Mesenteric fat pad (tissue), 1 donor: ENCODE data around the gene GLCCI1. TPM values are rescaled to one million over a fixed set of nuclear protein-coding genes. Genes with fewer than 3 reads are reported as not detected.
"Not testable (repeated sequence)": the region's sequence is repeated elsewhere in the genome, so short reads cannot be mapped to it uniquely, and the experiment has no call there.

Experiments used
- DNase-seq: peaks from one replicate; pipeline ENCODE4 v3.0.0-alpha.2; 2020; ENCODE audit warnings: low spot score
- total RNA-seq: library from RNA; stranded (reverse); fragmentation: NEBNext Ultra II Directional; extraction: Animal tissue kit (Norgen Biotek cat#: 25700); gene quantifications from one replicate; pipeline ENCODE4 v1.2.1, GENCODE V29; 2021
- donor health status: DM: yes; HTN: yes; CAD: no.

GLCCI1 gene
- total RNA-seq, 1 donor from 2014 or later, result 16.0 TPM

DNA sequence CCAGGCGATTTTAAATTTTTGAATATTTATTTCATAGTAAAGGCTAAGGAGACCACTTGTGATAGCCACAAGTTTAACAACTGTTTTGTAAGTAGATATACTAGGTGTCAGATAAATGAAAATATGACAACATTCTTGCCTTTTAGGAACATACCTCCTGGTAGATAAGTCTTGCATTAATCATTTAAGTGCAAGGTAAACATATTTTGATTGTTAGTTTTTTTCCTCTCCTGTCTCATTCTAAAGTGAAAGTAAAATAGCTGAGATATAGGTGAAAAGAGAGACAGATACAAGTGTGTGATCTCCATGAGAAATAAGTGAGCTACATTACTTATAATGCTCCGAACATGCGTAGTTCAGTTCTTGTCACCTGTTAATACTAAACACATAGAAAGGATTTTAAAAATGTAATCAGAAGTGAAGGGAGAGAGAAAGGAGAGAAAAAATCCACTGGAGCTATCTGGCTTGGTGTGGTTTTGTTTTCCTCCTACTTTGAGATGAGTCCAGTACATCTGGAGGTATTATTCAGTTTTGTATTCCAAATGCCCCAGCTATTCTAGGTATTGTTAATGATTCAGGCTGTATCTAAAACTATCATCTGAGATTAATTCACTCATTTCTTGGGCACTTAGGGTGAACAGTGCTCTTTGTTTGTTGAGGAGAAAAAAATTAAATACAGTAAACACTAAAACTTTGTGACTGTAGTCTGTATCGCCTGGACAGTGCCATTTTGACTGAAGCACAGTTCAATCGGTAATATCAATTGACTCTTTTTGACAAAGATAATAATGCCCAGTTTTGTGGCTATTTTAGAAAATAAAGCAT lies 21.2 kb downstream of the GLCCI1 start:
- DNase-seq, result no peak

DNA sequence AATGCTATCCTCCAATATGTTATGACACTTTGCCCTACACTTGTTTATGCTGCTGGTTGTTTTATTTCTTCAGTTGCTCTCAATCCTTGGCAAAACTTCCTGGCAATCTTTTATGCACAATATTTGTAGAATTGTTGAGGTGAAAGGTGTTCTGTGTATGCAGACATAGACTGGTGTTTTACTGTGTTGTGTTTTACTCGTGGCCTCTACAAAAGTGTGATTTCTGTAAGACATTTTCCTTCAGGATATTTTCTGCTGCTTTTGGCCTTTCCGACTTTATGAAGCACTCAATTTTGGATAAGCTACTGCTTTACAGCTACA lies 21.8 kb downstream of the GLCCI1 start:
- DNase-seq, result no peak

DNA sequence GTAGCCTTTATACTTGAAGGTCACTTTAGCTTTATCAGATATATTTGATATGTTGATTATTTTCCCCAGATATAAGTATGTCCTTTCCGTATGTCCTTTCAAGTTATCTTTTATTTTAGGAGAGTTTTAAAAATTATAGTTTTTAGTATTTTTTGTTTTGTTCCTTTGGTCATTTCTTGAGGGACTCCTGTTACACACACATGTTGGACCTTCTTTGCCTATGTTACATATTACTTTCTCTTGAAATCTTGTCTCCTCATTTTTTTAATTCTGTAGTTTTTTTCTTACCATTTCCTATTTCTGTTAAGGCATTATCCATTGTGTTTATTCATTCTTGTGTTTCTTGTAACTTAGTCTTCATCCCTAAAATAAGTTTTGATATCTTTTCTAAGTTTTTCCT lies 23.9 kb downstream of the GLCCI1 start:
- no peak for DNase-seq

DNA sequence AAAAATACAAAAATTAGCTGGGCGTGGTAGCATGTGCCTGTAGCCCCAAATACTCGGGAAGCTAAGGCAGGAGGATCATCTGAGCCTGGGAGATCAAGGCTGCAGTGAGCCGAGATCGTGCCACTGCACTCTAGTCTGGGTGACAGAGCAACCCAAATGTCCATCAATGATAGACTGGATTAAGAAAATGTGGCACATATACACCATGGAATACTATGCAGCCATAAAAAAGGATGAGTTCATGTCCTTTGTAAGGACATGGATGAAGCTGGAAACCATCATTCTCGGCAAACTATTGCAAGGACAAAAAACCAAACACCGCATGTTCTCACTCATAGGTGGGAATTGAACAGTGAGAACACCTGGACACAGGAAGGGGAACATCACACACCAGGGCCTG lies 26.8 kb downstream of the GLCCI1 start:
- DNase-seq, result not testable (repeated sequence)

DNA sequence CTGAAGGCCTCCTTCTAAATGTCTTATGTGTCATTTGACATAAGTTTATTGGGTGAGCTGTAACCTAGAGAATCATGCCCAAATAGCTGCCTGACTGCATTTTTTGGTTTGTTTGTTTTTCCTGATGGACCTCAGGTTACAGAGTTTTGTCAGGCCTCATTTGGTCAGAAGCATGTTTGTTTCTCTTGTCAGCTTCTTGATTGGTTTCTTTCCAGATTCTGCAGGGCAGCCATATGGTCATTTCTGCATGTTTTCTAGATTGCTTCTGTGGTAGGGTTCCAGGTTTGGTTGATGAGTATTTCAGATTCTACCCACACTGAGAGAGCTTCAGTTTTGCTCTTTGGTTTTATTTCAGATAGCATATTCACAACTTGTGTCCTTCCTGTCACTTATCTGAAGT lies 28.0 kb downstream of the GLCCI1 start:
- no peak for DNase-seq

DNA sequence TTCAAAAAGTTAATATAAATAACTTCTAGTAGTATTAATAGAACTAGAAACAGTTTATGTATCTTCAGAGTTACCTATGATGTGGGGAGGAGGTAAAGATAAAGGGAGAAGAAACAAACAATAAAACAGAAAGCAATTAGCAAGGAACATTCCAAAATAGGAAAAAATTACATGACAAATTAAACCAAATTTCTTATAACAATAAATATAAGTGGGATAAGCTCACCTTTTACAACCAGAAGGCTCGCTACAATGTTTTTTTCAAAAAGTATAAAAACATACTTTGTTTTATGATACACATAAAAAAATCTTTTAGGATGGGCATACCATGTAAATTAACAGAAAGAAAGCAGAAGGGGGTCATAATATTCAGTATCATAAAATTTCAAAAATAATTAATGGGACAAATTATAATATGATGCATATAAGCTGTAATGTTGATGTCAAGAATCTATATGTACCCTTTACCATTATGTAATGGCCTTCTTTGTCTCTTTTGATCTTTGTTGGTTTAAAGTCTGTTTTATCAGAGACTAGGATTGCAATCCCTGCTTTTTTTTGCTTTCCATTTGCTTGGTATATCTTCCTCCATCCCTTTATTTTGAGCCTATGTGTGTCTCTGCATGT lies 31.8 kb downstream of the GLCCI1 start:
- no peak for DNase-seq

DNA sequence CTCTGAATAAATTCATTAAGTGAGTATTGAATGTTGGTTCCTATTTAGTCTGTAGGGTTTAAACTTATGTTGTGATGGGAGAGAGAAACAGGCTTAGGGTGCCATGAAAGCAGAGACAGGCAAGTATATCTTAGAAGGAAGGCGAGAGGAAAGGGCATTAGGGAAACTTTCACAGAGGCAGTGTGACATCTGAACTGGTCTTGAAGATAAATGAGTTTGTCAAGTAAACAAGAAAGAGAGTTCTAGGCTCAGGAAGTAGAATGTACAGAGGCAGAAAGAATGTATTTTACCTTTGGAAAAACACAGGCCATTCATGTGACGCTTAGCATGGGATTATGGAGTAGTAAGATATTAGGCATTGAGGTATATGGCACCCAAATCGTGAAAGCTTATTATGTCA lies 34.5 kb downstream of the GLCCI1 start:
- no peak for DNase-seq

DNA sequence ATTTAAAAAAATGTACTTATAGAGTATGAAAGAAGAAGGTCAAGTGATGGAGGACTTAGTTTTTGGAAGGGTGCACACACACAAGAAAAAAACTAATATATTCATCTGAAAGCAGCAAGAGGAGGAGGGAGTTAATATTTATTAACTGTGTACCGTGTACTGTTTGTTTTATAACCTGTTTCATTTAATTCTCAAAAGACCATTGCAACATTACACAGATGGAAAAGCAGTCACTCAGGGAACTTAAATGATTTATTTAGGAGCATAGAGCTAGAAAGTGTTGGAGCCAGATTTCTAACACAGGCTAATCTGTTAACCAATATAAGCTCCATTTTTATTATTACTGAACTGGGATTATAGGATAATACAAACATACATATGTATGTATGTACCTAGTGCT lies 36.7 kb downstream of the GLCCI1 start:
- no peak for DNase-seq

DNA sequence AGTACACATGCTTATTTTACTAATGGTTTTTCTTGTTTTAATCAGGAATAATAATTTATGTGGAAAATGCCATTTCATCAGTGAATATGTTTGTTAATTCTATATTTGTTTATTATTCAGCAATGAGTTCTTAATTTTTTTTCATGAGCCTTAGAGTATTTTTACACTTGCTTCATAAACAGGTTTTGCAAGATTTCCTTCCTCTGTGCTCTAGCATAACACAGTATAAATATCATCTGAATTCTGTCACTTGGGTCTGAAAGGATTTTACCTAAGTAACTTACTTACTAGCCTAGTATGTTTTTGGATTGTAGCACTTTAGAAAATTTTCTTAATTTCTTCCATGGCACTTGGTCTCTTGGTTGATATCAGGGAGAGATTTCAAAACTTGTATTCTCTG lies 45.8 kb downstream of the GLCCI1 start:
- no peak for DNase-seq

DNA sequence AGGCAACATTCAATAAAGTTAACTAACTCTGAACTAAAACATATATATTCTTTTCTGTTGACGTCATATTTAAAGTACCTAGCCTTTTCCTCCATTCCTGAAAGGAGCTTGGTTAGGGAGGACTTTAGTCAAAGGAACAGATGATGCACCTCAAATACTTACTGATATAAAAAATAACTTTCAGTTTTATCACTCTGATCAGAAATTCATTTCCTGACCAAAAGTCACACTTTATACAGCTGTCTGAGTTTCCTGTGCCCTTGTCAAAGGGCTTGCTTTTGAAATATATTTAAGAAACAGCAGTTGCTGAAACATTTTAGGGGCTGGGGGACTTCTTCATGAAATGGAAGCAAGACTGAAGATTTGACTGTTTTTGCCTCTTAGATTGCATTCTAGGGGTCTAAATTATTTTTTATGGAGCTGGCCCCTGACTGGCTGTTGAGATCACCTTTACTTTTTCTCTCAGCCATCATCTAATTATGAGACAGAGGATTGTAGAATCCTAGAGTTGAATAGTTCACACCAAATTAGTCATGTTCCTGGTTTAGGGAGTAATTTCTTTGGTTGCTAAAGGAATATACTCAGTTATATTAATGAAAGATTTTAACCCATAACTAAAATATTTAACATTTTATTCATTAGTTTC lies 46.6 kb downstream of the GLCCI1 start:
- no peak for DNase-seq

DNA sequence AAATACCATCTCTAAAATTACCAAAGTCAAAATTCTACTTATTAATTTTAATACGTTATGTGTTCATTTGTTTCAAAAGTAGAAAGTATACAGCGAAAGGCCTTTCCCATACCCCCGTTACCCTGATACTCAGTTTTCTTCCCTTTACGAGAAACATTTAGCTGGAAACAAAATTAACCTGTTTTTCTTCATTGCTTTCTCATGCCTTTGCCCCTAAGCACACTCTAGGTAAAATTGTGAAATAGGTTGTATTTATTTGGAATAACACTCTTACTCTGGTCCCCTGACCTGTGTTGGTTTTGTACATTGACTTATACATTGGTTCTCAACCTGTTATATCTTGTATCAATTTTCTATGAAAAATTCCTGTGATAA lies 47.1 kb downstream of the GLCCI1 start:
- no peak for DNase-seq

DNA sequence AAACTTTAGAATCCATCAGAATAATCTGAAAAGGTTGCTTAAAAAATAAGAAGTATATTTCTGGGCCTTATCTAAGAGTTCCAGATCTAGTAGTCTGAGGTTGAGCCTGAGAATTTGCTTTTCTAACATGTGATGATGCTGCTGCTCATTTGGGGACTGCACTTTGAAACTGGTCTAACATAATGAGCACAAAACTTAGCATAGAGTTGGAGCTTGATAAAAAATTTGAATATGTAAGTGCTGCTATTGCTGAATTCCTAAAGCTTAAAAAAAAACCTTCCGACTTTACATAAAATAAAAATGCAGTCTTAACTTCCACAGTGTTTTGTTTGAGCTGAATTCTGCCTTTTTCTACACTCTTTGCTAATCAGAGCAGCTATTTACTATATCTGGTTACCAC lies 48.8 kb downstream of the GLCCI1 start:
- no peak for DNase-seq

DNA sequence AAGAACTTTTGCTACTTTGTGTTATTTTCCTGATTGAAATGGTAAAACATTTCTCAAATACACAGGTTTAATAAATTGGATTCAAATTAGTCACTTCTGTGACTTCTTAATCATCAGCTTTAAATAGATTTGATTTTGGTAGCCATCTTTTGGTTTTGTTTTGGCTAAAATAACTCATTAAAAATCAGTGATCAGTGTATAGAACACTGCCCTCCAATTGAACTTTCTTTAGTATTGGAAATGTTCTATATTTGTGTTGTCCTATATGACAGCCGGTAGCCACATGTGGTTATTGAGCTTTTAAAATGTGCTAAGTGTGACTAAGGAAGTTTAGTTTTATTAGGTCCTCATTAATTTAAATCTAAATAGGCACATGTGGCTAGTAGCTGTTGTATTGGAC lies 50.4 kb downstream of the GLCCI1 start:
- DNase-seq, result no peak

DNA sequence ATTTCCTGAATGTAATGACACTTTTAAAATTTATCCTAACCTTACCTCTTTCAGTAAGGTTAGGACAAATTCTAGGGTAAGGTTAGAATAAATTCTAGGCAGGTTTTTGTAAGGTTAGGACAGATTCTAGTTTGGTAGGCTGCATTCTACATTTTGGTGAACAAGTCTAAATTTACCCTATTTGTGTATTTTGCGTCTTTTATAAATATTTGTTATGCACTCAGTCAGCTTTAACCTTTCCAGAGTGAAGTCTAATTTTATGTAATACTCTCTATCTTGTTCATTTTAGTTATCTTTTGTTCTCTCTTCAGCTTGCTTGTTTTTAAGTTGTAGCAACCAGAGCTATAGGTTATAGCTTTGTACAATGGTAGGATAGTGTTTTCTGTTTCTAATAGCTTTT lies 54.0 kb downstream of the GLCCI1 start:
- DNase-seq, result no peak

DNA sequence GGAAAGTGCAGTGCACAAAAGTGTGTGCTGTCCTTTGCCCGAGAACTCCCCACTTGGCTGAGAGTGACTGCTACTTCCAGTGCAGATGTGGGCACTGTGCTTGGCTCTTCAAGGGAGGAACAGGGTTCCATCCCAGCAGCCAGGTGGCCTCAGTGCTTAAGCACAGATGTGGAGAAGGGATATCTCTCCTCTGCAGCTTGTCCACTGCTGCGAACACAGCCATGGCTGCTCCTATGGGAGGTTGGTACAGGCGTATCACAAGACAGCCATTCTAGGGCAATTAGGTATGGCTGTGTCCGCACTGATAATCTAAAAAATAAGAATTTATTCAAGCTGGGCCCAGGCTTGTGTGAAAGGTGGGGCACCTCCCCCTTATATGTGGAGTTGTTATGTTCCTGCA lies 66.6 kb downstream of the GLCCI1 start:
- DNase-seq, result no peak

DNA sequence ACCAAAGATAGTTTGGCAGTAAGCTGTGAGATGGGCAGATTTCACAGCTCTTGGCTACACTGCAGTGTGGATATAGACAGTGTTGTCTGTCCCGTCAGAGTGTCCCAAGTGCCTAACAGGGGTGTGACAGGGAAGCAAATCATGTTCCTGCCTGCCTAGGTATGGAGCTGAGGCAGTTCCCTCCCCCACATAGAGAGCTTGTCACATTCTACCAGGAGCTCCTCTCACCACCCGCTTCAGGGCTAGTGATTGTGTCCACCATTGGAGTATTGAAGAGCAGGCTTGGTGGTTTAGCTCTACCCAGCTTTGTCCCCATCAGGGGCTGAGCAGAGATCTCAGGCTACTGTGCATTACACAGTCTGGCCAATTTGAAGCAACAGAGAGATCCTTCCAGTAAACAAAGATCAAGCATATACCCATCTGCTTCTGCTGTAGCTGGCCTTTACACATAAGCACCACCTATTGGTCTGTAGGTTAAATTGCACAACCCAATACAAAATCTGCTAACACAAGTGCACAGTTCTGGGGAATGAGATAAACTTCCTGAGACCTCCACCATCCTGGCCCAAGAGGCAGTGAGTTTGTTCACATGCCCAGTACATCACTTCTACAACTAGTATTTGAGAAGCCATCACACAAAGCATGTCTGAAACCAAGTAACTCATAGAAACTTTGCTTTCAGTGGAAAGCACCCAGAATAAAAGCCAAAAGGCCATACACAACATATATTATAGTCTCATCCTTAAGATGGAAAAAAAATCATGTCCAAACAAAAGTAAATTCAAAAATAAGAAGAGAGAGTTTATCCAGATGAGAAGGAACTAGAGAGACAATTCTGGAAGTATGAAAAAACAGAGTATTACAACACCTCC lies 67.3 kb downstream of the GLCCI1 start:
- no peak for DNase-seq

DNA sequence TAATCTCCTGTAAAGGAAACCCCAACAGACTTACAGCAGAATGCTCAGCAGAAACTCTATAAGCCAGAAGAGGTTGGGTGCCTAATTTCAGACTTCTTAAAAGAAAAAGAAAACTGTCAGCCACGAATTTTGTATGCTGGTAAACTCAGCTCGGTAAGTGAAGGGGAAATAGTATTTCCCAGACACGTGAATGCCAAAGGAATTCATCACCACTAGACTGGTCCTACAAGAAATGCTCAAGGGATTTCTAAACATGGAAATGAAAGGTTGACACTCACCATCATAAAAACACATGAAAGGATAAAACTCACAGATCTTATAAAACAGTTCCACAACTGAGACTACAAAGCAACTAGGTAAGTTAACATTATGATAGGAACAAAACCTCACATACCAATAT lies 68.6 kb downstream of the GLCCI1 start:
- no peak for DNase-seq

DNA sequence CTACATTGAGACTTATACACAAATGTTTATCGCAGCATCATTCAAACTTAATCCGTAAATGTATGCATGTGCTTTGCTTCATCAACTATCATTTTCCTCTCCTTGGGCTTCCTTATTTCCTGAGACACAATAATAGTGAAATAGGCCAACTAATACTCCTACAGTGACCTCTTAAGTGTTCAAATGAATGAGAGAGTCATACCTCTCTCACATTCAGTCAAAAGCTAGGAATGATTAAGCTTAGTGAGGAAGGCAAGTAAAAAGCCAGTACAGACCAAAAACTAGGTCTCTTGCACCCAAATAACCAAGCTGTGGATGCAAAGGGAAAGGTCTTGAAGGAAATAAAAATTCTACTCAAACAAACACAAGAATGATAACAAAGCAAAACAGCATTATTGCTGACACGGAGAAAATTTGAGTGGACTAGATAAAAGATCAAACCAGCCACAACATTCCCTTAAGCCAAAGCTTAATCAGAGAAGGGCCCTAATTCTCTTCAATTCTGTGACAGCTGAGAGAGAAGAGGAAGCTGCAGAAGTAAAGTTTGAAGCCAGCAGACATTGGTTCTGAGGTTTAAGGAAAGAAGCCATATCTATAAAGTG lies 72.3 kb downstream of the GLCCI1 start:
- no peak for DNase-seq

DNA sequence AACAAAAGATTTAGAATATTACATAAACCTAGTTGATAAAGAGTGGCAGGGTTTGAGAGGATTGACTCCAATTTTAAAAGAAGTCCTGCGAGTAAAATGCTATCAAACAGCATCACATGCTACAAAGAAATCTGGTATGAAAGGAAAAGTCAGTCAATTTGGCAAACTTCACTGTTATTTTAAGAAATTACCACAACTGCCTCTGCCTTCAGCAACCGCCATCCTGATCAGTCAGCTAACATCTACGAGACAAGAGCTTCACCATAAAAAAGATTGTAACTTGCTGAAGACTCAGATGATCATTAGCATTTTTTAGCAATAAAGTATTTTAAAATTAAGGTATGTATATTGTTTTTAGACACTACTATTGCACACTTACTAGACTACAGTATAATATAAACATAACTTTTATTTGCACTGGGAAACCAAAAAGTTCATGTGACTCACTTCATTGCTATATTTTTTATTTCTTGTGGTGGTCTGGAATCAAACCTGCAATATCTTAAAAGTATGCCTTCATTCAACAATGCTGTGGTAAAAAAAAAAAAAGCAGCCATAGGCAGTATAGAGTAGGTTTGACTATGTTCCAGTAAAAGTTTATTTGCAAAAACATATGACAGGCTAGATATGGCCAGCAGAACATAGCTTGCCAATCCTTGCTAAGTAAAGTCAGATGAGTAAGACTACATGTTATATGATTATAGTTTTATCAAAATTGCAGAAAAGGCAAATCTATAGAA lies 74.4 kb downstream of the GLCCI1 start:
- DNase-seq, result no peak

DNA sequence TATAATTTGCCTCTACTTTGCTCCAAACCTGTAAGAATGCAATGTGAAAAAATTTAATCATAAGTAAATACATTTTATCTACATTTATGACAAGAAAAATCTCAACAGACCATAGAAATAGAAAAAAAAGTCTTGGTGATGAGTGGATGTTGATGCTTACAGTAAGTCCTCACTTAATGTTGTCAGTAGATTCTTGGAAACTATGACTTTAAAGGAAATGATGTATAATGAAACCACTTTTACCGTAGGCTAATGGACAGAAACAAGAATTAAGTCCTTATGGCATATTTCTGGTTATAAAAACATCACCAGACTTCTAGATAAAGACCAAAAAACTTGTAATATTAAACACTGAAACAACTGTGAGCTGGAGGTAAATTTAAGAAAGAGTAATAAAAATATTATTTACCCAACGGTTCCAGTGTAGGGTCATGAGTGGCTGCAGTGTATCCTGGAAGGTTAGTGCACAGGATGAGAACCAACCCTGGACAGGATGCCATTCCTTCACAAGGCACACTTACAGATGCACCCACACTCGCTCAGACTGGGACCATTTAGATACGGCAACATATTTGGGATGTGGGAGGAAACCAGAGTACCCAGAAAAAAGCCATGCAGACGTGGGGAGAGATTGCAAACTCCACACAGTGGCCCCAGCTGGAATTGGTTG lies 76.3 kb downstream of the GLCCI1 start:
- no peak for DNase-seq
